MM.1S (cell line): ENCODE results near the gene TOMM40.

ENCODE experiments used
- DNase-seq: peaks from one replicate; pipeline ENCODE4 v3.0.0-alpha.2; 2015
- H2AFZ ChIP-seq: fragments of 300-600 bp; sonication (generic); 2 replicates; pipeline ENCODE4 v1.6.0; 2016; ENCODE audit warnings: antibody characterized with exemption, low read length
- H3F3A ChIP-seq: fragments of 300-600 bp; sonication (generic); 2 replicates; pipeline ENCODE4 v1.6.1; 2016; ENCODE audit warnings: mild to moderate bottlenecking, antibody characterized with exemption, low read length, moderate library complexity, mixed read lengths; ENCODE audit not compliant: insufficient read depth
- H3K27ac ChIP-seq: fragments of 300-600 bp; sonication (generic); 2 replicates; pipeline ENCODE4 v1.5.1; 2016; ENCODE audit warnings: mild to moderate bottlenecking, low read length
- H3K27me3 ChIP-seq: fragments of 300-600 bp; sonication (generic); replicated peaks from 2 replicates; pipeline ENCODE4 v1.6.0; 2016; ENCODE audit warnings: low read length; ENCODE audit not compliant: insufficient read depth
- H3K36me3 ChIP-seq: fragments of 300-600 bp; sonication (generic); replicated peaks from 2 replicates; pipeline ENCODE4 v1.6.1; 2016; ENCODE audit warnings: mild to moderate bottlenecking, low read length, mixed read lengths; ENCODE audit not compliant: insufficient read depth
- H3K4me1 ChIP-seq: fragments of 300-600 bp; sonication (generic); 2 replicates; pipeline ENCODE4 v1.6.1; 2016; ENCODE audit warnings: low read length, mixed read lengths
- H3K4me2 ChIP-seq: fragments of 300-600 bp; sonication (generic); 2 replicates; pipeline ENCODE4 v1.6.0; 2016; ENCODE audit warnings: low read depth, low read length
- H3K4me3 ChIP-seq: fragments of 300-600 bp; sonication (generic); 2 replicates; pipeline ENCODE4 v1.5.1; 2016; ENCODE audit warnings: low read length, mixed read lengths
- H3K79me2 ChIP-seq: fragments of 300-600 bp; sonication (generic); 2 replicates; pipeline ENCODE4 v1.6.1; 2016; ENCODE audit warnings: mixed run types, low read length, mixed read lengths
- H3K9ac ChIP-seq: fragments of 300-600 bp; sonication (generic); 2 replicates; pipeline ENCODE4 v1.6.1; 2016; ENCODE audit warnings: low read length, mixed read lengths
- H3K9me2 ChIP-seq: fragments of 300-600 bp; sonication (generic); replicated peaks from 2 replicates; pipeline ENCODE4 v1.6.1; 2016; ENCODE audit warnings: mild to moderate bottlenecking, low read length, mixed read lengths; ENCODE audit not compliant: insufficient read depth
- H3K9me3 ChIP-seq: fragments of 300-600 bp; sonication (generic); replicated peaks from 2 replicates; pipeline ENCODE4 v1.6.1; 2016; ENCODE audit warnings: mild to moderate bottlenecking, low read length, mixed read lengths; ENCODE audit not compliant: insufficient read depth
- H4K20me1 ChIP-seq: fragments of 300-600 bp; sonication (generic); 2 replicates; pipeline ENCODE4 v1.6.1; 2016; ENCODE audit warnings: mild to moderate bottlenecking, low read length, moderate library complexity, mixed read lengths; ENCODE audit not compliant: insufficient read depth
- CTCF ChIP-seq: fragments of 300-600 bp; sonication (generic); IDR thresholded peaks from 2 replicates; pipeline ENCODE4 v1.5.1; 2016; ENCODE audit warnings: antibody characterized with exemption, low read length, mixed read lengths
- EZH2 ChIP-seq: fragments of 300-600 bp; sonication (generic); optimal IDR thresholded peaks from 2 replicates; pipeline ENCODE3; 2017; ENCODE audit warnings: low read depth, mild to moderate bottlenecking, antibody characterized with exemption, low read length, mixed read lengths
- EZH2phosphoT487 ChIP-seq: fragments of 300-600 bp; sonication (generic); IDR thresholded peaks from 2 replicates; pipeline ENCODE4 v1.6.1; 2018; ENCODE audit warnings: antibody characterized with exemption, low read length

The TOMM40 gene

GRCh38 chr19:44891016-44891882 lies at the start of gene TOMM40:
Gene TOMM40, plus strand, starts transcription at chr19:44891254. Its CDS starts 162 bp downstream, at chr19:44891416.
- Histone ChIP-seq H3K79me2 (peaks cover 44% of the 10 kb centered on the region), H3F3A (peaks cover 9% of the 10 kb centered on the region), H3K9me3 (no peaks in the 10 kb centered on the region), H3K9me2 (no peaks in the 10 kb centered on the region), H3K27me3 (peaks cover 8% of the 10 kb centered on the region), H3K4me2 (peak within 1 kb of the TSS; percentile 96), H3K9ac (peak within 1 kb of the TSS; percentile 94), H4K20me1 (no peaks in the 10 kb centered on the region), H3K36me3 (peaks cover 12% of the 10 kb centered on the region), H2AFZ (peak within 1 kb of the TSS; percentile 96), H3K4me3 (peak within 1 kb of the TSS; percentile 89), H3K27ac (peak within 1 kb of the TSS; percentile 94), H3K4me1 (0 out of 2 replicates have a peak, but pooled peaks cover 6% of the 10 kb centered on the region)
- no peak for DNase-seq
- no peak for TF ChIP-seq CTCF
- TF ChIP-seq EZH2, result no peak
- TF ChIP-seq EZH2phosphoT487, result no peak

- no peaks in the 10 kb centered on the region; the same call in 1 of the 2 replicates for H3F3A ChIP-seq
- H3K9me2 ChIP-seq, result no peaks in the 10 kb centered on the region
- peak overlapping the region; percentile 16; the same call in 1 of the 2 replicates for H3K27ac ChIP-seq
- H3K36me3 ChIP-seq, result no peaks in the 10 kb centered on the region
- peak overlapping the region; percentile 53; the same call in 1 of the 2 replicates for H3K9ac ChIP-seq
- no peak for TF ChIP-seq EZH2
- TF ChIP-seq CTCF, result no peak
- no peak for TF ChIP-seq EZH2phosphoT487
- H3K79me2 ChIP-seq, result no peaks in the 10 kb centered on the region
- H3K27me3 ChIP-seq, result peaks cover 53% of the 10 kb centered on the region
- no peaks in the 10 kb centered on the region for H4K20me1 ChIP-seq
- H3K4me3 ChIP-seq, result peak overlapping the region; percentile 86
- no peaks in the 10 kb centered on the region for H3K9me3 ChIP-seq
- peak overlapping the region; percentile 98 for H3K4me2 ChIP-seq
- H3K4me1 ChIP-seq, result peaks cover 17% of the 10 kb centered on the region
- H2AFZ ChIP-seq, result peak overlapping the region; percentile 99
- no peak for DNase-seq
Measured at GRCh38 chr19:44845286-44845611, 45.8 kb upstream of the TOMM40 start.

- Histone ChIP-seq H3K79me2 (no peaks in the 10 kb centered on the region), H4K20me1 (no peaks in the 10 kb centered on the region), H3F3A (no peaks in the 10 kb centered on the region; the same call in 1 of the 2 replicates), H3K9me3 (no peaks in the 10 kb centered on the region), H3K9me2 (no peaks in the 10 kb centered on the region), H3K4me3 (peak within 1 kb of the TSS; percentile 86), H3K4me2 (peak within 1 kb of the TSS; percentile 98), H3K36me3 (no peaks in the 10 kb centered on the region), H2AFZ (peak within 1 kb of the TSS; percentile 99), H3K27ac (peak within 1 kb of the TSS; percentile 16; the same call in 1 of the 2 replicates), H3K9ac (peak within 1 kb of the TSS; percentile 53), H3K4me1 (peaks cover 17% of the 10 kb centered on the region), H3K27me3 (peaks cover 56% of the 10 kb centered on the region)
- peak; percentile 90 for DNase-seq
- peak; percentile 80 for TF ChIP-seq CTCF
- TF ChIP-seq EZH2phosphoT487, result no peak
- TF ChIP-seq EZH2, result no peak
Measured at GRCh38 chr19:44845612-44846454, 45.2 kb upstream of the TOMM40 start, which contains the start of gene NECTIN2. Gene NECTIN2, plus strand, starts transcription at chr19:44846297. Its CDS starts 229 bp downstream, at chr19:44846526.
